HG03139 (cell line): ENCODE measurements around the gene COBL.

ENCODE experiments used
- ATAC-seq: cut with Tn5 transposase; IDR thresholded peaks from one replicate; pipeline ENCODE4 v1.9.1; 2021; ENCODE audit not compliant: unreplicated experiment

COBL gene

DNA sequence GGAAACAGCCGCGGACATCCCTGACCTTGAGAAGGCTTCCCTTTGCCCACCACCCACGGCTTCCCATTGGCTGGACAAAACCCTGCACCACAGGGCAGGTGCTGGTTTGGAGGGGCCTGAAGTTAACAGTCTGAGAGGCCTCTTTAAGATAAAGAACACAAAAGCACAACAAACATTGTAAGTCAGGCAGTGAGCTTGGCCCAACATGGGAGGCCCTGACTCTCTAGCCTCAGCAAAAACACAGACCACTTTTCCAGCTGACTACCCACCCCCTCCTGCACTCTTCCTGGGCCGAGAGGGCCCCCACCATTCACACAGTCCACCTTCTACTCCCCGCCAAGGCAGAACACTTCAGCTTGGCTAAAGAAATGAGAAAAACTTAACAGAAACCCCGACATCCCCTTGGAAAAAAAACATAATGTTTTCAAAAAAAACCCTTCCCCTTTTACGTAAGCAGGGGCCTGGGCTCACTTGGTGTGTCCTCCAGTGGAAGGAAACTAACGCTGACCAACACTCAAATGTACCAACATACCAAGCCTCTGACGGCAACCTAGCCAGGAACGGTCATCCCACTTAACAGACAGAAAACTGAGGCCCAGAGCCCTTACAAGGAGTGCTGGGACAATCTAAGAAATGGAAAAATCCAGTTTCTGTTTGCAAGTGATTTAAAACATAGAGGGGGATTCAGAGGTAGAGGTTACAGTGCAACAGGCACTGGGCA is 80.9 kb downstream of the COBL start:
- ATAC-seq: no peak

DNA sequence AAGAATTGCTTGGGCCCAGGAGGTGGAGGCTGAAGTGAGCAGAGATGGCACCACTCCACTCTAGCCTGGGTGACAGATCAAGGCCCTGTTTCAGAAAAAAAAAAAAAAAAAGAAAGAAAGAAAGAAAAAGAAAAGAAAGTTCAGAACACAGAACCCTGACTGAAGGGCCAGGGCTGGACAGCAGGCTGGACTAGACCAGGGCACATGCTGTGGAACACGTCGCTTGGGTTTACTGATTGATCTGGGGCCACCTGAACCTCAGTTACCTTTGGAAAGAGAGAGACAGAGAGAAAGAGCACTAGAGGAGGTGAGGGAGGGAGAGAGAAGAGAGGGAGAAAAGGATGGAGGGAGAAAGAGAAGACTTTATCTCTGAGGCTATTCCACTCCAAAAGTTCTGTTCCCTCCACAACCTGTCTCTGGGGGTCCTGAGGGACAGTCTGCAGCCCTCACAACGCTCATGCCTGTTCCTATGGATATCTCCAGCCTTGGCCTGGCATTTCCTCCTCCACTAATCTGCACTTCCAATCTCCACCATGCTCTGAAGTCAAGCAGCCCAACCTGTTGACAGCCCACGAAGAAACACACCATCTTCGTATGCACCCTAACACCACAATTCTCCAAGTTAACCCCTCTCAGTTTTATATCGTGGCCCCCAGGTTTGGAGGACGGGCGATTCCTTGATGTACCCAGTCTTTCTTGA is 81.8 kb downstream of the COBL start:
- ATAC-seq: no peak

- no peak for ATAC-seq
Observed at GRCh38 chr7:51234139-51234538, 82.5 kb downstream of the COBL start.

DNA sequence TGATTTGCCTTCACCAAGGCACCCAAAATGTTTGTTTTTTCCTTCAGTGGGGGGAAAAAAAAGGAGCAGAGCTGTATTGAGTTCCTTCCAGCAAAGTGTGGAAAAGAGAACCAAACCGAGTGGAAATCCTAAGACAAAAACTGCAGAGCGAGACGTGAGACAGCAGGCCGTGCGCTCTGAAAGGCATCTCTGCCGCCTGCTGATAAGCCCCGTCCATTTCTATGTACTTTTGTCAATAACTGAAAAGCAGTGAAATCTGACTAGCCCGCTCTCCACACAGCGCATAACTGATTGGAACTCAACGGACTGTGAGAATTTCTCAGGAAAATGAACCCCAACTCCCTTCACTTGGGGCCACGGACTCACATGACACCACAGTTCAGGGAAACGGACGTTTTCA is 83.2 kb downstream of the COBL start:
- ATAC-seq: no peak

GRCh38 chr7:51230723-51231122 is 85.9 kb downstream of the COBL start:
- no peak for ATAC-seq

GRCh38 chr7:51230324-51230625 is 86.3 kb downstream of the COBL start:
- no peak for ATAC-seq

DNA sequence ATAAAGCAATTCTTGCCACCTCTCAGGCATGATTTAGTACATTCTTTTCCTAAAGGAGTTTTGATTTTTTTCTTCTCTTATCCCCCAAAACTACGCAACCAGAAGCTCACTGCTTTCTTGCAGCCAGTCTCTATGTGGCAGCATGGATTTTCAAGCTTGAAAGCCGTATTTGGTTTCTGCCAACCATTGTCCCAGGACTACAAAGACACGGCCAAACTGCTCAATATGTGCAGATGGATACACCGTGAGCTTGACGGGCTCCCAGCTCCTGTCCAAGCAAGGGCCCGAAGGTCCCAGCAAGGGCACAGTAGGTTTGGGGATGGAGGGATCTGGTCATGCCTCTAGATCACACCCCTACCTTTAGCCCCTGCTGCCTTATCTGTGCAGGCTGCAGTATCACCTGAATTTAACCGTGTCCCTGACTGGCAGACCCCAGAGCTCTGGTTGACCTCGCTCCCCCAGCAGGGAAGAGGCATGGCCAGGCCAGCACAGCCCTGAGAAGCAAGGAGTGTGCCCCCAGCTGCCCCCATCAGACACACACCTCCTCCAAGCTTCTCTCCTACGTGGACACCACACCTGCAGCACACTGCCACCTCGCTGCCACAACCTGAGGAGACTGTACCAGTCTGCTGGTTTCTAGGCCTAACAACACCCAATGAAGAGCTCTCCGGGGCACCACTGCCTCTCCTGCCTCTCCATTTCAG is 86.8 kb downstream of the COBL start:
- ATAC-seq: no peak

DNA sequence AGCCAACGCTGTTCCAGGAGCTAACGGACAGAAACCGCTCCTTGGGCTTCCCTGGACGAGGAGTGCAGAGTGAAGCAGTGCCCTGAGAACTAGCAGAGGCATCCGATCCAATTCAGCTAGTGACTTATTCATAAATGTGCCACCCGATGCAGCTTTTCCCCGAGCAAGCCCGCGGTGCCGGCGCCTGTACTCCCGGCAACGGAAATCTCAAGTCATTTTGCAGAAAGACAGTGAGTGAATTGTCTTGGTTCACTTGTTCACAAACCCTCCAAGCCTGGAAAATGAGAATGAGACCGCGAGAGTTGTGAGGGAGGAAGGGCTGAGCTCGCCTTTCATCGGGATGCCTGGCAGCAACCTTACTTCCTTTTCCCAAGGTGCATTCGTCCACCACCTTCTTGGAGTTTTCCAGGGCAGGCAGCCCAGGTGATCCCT is 87.5 kb downstream of the COBL start:
- no peak for ATAC-seq

DNA sequence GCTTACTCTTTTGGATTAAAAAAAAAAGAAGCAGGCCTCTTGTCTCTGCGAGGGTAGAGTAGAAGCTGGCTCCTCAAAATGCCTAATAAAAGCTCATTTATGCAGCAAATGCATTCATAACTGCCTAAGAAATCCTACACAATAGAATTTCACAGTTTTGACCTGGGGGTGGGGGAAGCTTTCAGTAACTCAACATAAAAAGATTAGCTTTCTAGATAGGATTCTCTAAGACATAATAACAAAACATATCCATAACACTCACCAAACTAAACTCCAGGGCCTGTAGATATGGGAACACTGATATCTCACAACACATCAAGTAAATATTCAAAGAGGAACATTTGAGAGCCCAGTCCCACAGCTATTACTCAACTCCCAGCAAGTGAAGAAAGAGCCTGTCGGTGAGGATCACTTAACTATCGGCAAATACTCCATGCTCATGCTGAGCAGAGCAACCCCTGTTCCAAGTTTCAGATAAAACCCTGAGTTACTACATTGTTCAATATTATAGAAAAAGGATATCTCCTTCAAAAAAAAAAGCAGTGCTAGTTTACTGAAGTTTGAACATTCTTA is 88.1 kb downstream of the COBL start:
- no peak for ATAC-seq

GRCh38 chr7:51227861-51228260 is 88.7 kb downstream of the COBL start:
- ATAC-seq: no peak

DNA sequence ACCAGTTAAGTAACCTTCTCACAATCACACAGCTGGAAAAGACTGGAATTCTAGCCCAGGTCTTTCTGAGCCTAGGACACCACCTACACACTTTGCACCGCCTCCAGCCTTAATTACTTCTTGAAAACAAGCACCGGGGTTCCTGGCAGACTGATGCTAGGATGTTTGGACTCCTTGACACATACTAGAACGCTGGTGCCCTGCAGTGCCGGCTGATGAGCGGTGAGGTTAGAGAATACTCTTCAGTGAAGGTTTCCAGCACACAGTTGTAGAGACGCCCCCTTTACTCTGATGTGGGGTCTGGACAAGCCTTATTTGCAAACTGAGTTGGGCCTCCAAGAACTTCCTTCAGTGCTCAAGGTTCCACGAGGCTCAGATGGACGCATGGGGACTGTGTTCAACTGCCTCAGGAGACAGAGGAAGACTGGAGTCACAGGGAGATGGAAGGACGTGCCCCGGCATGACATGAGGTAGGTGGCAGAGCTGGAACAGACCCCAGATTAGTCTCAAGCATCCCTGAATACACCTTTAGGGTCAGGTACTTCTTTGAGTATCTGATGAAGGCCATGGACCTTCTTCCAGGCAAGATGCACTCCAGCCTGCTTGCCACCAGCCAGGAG is 89.6 kb downstream of the COBL start:
- ATAC-seq: no peak

DNA sequence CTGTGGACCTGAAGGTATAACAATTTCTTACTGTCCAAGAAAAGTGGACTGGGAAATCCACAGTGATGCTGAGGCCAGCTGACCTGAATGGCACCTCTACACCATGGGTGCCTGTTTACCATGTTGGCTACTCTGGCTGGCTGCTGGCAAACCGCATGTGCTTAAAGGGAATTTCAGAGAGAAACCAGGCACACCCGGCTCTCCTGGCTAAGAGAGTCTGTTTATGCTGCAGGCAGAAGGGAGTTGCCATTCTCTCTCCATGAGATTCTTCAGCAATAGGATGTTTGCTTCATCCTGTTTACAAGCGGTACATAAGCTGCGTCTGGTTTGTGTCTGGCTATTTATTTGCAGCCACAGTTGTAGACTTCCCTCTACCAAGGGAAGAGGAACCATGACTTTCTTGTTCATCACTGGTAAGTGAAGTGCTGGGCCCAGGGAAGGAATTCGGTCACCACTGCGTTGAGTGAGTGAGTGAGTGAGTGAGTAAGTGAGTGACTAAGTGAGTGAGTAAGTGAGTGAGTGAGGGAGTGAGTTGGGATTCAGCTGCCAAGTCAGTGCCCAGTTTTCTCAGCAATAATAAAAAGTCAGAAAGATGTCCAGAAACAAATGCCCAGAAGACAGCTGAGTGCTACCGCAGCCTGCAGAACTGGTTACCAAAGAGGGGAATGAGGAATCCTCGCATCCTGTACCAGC is 90.4 kb downstream of the COBL start:
- ATAC-seq: no peak

DNA sequence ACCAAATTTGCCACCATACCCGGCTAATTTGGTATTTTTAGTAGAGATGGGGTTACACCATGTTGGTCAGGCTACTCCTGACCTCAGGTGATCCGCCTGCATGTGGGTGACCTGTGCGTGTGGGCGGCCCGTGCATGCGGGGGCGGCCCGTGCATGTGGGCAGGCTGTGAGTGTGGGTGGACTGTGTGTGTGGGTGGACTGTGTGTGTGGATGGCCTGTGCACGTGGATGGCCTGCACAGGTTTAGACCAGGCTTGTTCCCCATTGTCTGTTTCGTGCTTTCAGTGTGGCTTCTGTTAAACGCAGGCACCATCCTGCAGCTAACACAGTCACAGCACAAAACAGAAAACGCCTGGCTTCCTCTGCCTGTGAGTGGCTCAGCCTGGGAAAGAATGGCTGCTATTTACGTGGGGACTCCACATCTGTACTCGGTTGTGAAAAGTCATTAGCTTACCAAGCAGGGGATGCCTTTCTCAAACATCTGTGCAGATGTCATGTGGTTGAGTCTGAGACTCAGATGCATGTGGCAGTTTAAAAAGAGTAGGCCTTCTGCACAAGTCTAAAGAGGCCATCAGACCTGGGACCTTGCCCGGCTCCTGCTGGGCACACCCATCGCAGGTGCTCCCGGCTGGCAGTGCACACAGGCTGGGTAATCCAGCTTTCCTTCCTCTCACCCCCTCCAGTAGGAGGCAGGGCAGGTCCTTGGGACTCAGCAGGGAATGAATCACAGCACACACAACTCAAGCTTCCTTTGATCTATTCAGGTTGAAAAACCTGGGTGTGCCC is 91.6 kb downstream of the COBL start:
- no peak for ATAC-seq

DNA sequence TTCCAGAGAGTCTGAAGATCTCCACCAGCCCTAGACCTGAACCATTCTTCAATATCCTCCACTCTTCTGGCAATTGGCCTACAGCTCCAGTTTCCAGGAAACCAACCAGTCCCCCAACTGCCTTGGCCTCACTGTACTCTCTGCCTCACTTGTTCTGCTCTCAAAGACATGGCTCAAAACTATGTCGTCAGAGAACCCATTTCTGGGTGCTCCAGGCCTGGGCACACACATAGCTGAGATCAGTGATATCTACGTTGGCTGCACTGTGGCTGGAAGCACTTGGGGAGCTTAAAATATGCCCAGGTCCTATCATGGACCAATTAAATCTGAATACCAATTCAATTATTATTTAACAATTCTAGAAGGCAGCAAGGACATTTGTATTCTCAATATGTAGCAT is 93.1 kb downstream of the COBL start:
- no peak for ATAC-seq

- ATAC-seq: no peak
Observed at GRCh38 chr7:51222916-51223315, 93.7 kb downstream of the COBL start.

DNA sequence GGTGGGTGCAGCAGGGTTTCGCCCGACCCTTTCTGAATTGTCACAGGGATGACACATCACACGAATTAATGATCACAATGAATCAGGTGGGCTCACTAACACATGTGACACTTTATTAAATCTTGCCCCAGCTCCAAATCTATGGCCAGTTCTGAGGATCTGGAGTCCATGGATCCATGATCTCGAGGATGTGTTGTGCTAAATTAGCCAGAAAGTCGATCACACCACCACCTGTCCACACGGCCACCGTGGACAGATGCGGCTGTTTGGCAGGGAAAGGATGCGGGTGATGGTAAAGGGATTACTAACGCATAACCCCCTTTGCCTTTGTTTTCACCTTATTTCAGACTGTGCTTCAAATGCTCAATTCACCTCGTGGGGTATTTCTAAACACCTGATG is 96.4 kb downstream of the COBL start:
- ATAC-seq: no peak

DNA sequence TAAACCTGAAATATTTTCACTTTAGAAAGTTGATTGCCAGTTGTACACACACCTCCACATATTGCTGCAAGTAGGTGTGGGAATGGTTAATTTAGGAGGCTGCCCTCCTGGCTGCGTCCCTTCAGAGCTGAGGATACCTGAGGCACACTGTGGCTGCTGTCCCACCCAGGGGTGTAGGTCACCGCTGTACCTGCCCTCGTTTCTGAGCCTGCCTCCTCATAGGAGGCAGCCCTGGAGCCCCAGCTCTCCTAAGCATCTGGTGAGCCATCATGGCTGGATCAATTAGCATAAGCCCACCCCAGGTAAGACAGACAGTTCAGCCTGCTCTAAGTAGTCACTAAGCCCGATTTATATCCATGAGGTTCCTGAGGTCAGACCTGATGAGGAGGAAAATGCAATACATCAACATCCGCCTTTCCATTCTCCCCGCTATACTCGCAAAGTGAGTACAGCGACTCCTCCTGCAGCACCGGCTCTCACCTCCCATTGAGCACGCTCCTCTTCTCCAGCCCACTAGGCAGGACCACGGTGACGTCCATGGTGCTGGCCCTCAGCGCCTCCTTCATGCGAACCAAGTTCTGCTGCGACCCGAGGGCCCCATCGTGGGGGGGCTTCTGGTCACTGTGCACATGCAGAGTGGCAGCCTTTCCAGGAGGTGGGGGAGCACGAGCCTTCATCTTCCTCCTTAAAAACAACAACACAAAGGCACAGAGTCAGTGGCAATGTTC is 97.2 kb downstream of the COBL start:
- no peak for ATAC-seq

DNA sequence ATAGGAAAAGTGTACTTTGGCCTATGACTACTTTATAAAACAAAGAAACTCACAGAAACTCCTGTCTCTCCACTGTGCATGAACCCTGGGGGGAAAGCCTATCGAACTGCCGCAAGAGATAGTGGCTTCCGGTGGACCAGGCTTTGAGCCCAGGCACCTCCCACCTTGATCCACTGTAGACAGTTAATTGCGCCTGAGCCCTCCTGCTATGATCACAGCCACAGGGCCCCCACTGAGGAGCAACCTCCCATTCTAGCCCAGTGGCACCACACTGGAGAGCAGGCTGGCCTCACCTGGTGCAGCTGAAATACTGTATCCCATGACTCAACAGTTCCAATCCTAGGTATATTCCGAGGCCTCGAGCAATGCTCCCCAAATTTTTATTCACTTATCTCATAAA is 98.8 kb downstream of the COBL start:
- ATAC-seq: no peak

DNA sequence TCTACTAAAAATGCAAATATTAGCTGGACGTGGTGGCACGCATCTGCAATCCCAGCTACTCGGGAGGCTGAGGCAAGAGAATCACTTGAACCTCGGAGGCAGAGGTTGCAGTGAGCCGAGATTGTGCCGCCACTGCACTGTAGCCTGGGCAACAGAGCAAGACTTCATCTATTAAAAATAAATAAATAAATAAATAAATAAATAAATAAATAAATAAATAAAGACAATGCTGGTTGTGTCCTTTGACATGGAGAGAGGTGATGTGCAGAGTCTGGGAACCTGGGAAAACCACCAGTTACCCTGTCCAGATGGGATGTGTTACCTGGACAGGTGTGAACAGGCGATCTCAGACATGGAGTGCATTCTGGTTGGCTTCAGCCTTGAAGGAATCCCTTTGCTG is 102.5 kb downstream of the COBL start:
- ATAC-seq: no peak

DNA sequence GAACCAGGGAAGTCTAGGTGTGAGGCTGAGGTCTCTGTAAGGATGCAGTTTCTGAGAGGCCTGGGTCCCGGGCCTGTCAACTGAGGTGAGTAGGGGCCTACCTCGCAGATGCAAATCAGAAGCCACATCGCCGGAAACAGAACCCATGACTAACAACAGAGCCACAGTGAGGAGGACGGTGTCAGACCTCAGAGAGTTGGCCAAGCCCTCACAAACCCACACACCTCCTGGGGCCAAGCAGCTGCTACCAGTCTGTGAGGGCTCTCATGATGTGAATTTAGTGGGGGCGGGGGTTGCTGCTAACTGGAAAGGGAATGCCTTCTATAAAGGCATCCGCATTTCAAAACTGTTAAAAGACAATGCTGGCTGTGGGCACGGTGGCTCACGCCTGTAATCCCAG is 103.0 kb downstream of the COBL start:
- no peak for ATAC-seq
